H54 (cell line): Measurements from ENCODE around the gene PYCARD.
A peak's percentile ranks its signal among the peaks of the same experiment; 100 is the strongest.

Source experiments
- DNase-seq: peaks from one replicate; pipeline ENCODE4 v3.0.0; 2011; ENCODE audit warnings: low spot score, mixed read lengths; ENCODE audit not compliant: insufficient read length
- FAIRE-seq: peaks from 3 replicates; lab custom pipeline; 2011; peaks lifted over from hg19 to GRCh38; lab: Jason Lieb, UNC
- POLR2A ChIP-seq: IDR thresholded peaks from 2 replicates; pipeline ENCODE4 v1.6.1; 2011; ENCODE audit warnings: low read depth, mild to moderate bottlenecking, low read length

Gene PYCARD

DNA sequence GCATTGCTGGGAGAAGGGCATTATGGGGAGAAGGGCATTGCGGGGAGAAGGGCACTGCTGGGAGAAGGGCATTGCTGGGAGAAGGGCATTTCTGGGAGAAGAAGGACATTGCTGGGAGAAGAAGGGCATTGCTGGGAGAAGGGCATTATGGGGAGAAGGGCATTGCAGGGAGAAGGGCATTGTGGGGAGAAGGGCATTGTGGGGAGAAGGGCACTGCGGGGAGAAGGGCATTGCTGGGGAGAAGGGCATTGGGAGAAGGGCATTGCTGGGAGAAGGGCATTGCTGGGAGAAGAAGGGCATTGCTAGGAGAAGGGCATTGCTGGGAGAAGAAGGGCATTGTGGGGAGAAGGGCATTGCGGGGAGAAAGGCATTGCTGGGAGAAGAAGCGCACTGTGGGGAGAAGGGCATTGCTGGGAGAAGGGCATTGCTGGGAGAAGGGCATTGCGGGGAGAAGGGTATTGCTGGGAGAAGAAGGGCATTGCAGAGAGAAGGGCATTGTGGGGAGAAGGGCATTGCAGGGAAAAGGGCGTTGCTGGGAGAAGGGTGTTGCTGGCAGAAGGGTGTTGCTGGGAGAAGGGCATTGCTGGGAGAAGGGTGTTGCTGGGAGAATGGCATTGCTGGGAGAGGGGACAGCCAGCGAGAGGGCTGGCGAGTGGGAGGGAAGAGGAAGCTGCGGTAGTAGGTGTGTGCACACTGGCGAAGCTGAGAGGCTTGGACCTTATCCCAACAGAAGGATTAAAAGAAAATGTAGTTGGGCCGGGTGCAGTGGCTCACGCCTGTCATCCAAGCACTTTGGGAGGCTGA lies 19.0 kb upstream of the PYCARD start:
- FAIRE-seq, result no peak
- no peak for TF ChIP-seq POLR2A
- DNase-seq, result no peak

DNA sequence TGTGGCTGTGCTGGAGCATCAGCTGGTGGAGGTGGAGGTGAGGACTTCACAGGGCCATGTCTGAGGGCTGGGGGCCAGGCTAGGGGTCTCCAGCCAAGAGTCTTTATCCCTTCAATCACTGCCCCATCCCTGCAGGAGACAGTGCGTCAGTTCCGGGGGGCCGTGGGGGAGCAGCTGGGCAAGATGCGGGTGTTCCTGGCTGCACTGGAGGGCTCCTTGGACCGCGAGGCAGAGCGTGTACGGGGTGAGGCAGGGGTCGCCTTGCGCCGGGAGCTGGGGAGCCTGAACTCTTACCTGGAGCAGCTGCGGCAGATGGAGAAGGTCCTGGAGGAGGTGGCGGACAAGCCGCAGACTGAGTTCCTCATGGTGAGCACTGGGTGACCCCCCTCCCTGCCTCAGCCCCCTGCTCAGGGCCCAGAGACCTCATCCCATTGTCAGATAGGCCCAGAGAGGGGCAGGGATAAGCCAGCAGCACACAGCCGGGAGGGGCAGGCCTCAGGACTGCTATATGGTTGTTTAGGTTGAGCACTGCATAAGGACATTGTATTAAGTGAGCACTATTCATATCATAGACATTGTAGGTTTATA lies 16.7 kb upstream of the PYCARD start:
- FAIRE-seq (no peak), DNase-seq (no peak)
- no peak for TF ChIP-seq POLR2A

DNA sequence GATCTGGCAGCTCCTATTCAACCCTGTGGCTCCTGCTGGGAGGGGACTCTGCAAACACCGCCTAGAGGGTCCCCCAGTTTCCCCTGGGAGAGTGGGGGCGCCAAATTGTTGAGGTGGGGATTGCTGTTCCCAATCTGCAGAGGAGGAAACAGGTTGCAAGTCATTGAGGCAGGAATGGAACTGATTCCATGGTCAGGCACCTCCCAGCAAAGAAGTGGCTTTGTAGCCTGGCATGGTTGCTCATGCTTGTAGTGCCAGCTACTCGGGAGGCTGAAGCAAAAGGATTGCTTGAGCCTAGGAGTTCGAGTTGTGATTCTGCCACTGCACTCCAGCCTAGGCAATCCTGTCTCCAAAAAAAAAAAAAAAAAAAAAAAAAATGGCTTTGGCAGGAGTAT lies 14.6 kb upstream of the PYCARD start:
- TF ChIP-seq POLR2A, result no peak
- FAIRE-seq, result no peak
- no peak for DNase-seq

DNA sequence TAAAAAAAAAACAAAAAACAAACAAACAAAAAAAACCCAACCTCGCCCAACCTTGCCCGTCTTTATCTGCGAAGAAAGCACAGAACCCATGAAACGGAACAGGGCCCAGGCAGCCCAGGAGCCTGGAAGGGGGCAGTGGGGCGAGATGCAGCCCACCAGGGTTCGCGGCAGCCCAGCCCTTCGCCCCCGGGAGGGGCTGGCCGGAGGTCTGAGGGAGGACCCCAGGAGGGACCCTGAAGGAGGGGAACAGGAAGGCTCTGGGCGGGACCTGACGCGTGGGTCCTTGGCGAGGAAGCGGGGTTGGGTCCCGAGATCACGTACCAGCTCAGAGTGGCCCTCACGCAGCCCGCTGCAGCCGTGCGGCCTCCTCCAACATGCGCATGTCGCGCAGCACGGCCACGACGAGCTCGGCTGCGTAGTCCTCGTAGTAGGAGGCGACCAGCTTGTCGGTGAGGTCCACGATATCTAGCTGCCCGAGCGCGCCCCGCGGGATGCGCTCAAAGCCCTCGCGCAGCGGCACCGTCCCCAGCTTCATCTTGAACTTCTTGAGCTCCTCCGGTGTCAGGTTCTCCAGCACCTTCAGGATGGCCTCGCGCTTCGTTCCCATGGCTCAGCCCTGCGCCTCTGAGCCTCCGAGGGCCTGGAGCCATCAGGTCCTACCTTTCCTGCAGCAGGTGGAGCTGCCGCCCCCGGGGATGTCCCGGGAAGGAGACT lies 14.0 kb upstream of the PYCARD start, which contains the start of gene PYDC1:
PYDC1 (minus strand) TSS at position 714 of the 714 bp plus-strand sequence; CDS start at position 607, 107 bp downstream.
- FAIRE-seq, result no peak
- no peak for TF ChIP-seq POLR2A
- DNase-seq, result no peak

DNA sequence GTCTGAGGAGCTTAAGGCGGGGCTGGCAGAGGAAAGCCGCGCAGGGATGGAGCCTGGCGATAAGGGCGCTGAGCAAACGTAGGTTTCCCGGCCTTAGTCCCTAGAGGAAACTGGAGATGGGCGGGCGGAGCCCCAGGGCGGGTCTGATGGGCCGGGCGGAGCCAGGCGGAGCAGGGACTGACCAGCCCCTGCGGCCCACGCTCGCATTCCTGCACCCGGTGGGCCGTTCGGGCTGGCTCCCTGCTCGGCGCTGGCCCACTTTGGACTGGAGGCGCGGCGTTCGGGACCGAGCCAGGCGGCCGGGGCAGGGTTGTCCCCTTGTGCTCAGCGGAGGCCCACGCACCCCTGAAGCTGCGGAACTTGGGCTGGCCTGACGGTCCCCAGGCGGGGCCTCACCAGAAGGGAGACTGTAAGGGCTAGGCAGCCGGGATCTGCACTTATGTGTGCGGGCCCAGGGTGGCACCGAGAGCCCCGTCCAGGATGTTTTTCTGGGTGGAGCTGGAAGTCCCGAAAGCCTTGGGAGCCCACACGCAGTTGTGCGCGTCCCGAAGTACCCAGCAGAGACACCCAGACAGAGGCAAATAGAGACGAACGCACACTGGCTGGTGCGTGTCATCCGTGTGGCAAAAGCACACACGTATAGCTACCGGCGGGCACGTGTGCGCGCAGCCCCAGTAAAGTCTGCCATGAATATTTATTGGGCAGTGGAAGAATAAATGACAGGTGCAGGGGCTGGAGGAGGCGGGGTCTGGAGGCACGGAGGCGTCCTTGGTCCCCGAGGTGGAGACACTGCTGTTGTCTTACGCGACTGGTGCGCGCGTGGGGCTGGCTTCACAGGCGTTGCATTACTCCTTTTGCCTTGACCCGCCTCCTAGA lies 13.0 kb upstream of the PYCARD start:
- TF ChIP-seq POLR2A, result no peak
- DNase-seq (peak; percentile 99), FAIRE-seq (no peak)

DNA sequence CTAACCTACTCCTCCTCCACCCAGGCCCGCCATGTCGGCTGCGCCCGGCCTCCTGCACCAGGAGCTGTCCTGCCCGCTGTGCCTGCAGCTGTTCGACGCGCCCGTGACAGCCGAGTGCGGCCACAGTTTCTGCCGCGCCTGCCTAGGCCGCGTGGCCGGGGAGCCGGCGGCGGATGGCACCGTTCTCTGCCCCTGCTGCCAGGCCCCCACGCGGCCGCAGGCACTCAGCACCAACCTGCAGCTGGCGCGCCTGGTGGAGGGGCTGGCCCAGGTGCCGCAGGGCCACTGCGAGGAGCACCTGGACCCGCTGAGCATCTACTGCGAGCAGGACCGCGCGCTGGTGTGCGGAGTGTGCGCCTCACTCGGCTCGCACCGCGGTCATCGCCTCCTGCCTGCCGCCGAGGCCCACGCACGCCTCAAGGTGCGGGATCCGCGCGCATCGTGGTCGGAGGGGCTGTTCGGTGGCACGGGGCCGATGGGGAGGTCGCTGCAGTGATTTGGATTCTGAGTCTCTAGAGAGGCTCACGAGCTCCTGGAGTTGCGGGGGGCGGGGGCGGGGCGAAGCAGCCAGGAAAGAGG lies 12.2 kb upstream of the PYCARD start:
- TF ChIP-seq POLR2A, result no peak
- DNase-seq, result no peak
- FAIRE-seq, result no peak

DNA sequence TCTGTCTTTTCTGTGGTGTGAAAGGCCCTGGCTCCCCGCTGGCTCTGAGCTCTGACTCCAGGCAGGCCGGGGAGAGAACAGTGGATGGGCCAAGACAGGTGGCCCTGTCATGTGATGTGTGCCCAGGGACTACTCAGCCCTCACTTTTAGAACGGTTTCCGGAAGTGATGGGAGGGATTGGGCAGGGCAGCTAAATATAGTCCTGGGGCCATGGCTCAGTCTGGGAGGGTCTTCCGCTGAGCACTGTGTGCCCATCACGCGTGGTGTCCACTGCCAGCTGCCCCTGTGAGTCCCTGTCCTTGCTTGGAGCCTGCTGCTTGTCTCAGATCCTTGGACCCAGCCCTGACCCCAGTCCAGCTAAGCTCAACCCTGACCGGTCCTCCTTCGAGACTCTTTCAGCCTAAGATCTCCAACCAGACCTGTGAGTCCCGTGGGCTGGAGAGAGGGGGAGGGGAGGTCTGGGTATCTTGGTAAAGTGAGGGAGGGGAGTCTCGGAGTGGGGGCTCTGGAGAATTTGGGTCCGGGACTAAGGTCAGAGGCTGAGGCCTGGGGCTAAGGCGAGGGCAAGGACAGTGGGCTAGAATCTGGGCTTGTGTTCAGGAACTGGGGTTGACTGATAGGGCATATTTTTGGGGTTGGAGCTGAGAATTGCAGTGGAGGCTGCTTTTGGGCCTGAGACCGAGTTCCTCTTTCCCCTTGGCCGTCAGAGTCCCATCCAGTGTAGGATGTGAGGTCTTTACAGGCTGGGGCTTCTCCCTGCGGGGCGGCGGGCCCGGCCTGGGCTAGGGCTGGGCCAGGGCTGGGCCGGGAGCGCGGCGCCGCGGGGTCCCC lies 11.5 kb upstream of the PYCARD start, which contains the start of gene TRIM72:
TRIM72 (plus strand) TSS at position 243 of the 831 bp plus-strand sequence. CDS start 620 bp downstream, outside the sequence.
- TF ChIP-seq POLR2A, result no peak
- DNase-seq (no peak), FAIRE-seq (no peak)

DNA sequence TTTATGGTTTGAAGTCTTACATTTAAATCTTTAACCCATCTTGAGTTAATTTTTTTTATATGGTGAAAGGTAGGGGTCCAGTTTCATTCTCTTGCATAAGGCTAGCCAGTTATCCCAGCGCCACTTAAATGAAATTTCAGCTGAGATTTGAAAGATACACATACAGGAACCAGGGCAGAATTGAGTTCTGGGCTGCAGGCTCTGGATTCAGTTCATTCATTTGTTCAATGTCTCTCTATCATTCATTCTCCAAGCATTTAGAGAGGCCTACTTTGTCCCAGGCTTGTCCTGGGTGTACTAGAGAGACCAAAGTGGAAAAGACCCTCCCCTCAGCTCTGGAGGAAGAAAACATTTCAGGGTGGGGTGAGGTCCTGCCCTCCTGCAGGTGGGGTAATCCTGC lies 10.8 kb upstream of the PYCARD start:
- TF ChIP-seq POLR2A, result no peak
- FAIRE-seq (no peak), DNase-seq (no peak)

DNA sequence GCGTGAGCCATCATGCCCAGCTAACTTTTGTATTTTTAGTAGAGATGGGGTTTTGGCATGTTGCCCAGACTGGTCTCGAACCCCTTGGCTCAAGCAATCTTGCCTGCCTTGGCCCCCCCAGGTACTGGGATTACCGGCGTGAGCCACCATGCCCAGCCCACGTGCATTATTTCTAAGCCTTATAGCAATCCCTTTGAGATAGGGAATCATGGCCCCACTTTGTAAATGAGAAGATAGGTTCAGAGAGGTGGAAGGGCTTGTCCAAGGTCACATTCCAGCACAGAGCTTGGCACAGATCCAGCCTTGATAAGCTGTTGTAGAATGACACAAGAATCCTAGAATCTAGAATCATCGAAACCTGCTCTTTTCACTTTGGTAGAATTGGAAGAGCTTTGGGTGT lies 4.2 kb upstream of the PYCARD start:
- no peak for DNase-seq
- FAIRE-seq, result no peak
- TF ChIP-seq POLR2A, result no peak

DNA sequence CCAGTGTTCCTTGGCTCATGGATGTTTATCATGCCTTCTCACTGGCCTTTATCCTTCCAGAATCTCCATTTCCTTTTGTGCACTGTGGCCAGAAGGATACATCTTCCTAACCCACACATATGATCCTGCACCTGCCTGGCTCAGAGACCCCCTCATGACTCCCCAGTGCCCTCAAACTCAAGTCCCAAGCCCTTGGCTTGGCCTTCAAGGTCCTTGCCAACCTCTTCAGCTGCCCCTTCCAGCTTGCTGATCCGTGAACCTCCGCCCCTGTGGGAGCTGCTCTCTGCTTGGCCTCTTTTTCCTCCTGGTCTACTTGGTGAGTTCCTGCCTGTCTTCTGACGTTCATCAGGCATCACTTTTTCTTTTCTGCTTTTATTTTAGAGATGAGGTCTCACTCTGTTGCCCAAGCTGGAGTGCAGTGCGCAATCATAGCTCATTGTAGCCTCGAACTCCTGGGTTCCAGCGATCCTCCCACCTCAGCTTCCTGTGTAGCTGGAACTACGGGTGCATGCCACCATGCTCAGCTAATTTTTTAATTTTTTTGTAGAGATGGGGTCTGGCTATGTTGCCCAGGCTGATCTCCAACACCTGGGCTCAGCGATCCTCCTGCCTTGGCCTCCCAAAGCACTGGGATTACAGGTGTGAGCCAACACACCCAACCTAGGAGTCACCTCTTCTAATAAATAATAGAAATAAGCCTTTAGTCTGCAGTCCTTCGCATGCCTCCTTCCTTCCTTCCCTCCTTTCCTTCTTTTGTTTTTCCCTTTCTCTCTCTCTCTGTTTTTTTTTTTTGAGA lies 2.5 kb upstream of the PYCARD start:
- FAIRE-seq (no peak), DNase-seq (no peak)
- no peak for TF ChIP-seq POLR2A

DNA sequence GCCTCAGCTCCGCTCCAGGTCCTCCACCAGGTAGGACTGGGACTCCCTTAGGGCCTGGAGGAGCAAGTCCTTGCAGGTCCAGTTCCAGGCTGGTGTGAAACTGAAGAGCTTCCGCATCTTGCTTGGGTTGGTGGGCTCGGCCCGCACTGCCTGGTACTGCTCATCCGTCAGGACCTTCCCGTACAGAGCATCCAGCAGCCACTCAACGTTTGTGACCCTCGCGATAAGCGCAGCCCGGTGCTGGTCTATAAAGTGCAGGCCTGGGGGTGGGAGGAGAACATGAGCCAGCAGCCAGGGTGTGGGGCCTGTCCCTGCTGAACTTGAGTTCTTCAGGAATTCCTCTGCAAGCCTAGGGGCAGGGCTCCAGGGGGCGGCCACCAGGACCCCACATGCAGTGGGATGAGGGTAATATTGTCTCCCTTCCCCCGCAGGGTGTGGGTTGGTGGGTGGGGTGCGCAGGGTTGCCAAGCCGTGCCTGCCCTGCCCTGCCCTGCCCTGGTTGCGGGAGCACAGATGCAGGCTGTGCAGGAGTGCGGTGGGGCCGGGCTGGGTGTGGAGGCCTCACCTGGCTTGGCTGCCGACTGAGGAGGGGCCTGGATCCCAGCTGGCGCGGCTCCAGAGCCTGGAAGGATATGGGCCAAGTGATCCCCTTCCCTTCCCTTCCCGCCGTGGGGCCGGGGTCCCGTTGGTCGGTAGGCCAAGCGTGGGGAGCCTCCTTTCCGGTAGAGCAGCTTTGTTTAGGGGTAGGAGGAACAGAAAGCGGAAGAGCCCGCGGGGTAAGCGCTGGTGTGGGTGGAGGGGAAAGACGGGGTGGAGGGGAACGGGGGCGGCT lies 762 bp downstream of the PYCARD start:
- no peak for TF ChIP-seq POLR2A
- FAIRE-seq (no peak), DNase-seq (no peak)
